K562 (cell line): ENCODE measurements around the gene DEDD. TPM values are rescaled to one million over a fixed set of nuclear protein-coding genes. Genes with fewer than 3 reads are reported as not detected.

Source experiments
- ATAC-seq: fragments of 200-7000 bp; cut with Tn5 transposase; 3 replicates; pipeline ENCODE4 v1.9.1; 2020; ENCODE audit warnings: moderate library complexity
- BruUV-seq: library from RNA; stranded (reverse); fragments of 400-500 nt; replicated peaks from 2 replicates; lab custom pipeline; 2021; lab: Mats Ljungman, UMichigan
- CTCF ChIA-PET: fragments of 300-600 bp; formaldehyde crosslinking; extraction: SDS; loops from one replicate; lab custom pipeline; 2021; ENCODE audit warnings: low intra/inter-chr PET ratio; lab: Yijun Ruan, JAX
- POLR2A ChIA-PET: fragments of 300-600, 350-650 bp; sonication (Branson Sonifier 250); formaldehyde crosslinking; extraction: SDS; loops from one replicate; lab custom pipeline; 2021; ENCODE audit warnings: antibody characterized with exemption, inconsistent platforms; lab: Yijun Ruan, JAX
- DNase-seq, 4 experiments: peaks; one replicate each; pipeline versions ENCODE4 v3.0.0 to v3.0.0-alpha.2; 2011 to 2018; ENCODE audit warnings: low spot score in 3 of 4, mixed read lengths in 3 of 4; ENCODE audit errors: extremely low read depth in 1 of 4
- FAIRE-seq: peaks from 2 replicates; lab custom pipeline; 2011; peaks lifted over from hg19 to GRCh38; lab: Jason Lieb, UNC
- H2AFZ ChIP-seq: 2 replicates; pipeline ENCODE4 v1.6.0; 2011; ENCODE audit warnings: low read depth, low read length, control low read depth, inconsistent platforms
- H3K27ac ChIP-seq: fragments of 200-600 bp; 3 replicates; pipeline ENCODE4 v1.8.0; 2011; ENCODE audit warnings: low read depth, mild to moderate bottlenecking, control low read depth, inconsistent platforms, low read length, moderate library complexity, mixed read lengths; ENCODE audit errors: extremely low read depth
- H3K27me3 ChIP-seq, 2 experiments: fragments of 300-600 bp in 1 of 2; 2 replicates in 1 of 2; 3 replicates in 1 of 2; pipeline versions ENCODE4 v1.6.0 to v1.8.0; 2011; ENCODE audit warnings: inconsistent platforms in 2 of 2, low read length in 2 of 2, mild to moderate bottlenecking in 1 of 2, mixed read lengths in 1 of 2, moderate library complexity in 1 of 2; ENCODE audit not compliant: control insufficient read depth in 2 of 2, insufficient read depth in 2 of 2
- H3K36me3 ChIP-seq: fragments of 300-600 bp; 3 replicates; pipeline ENCODE4 v1.8.0; 2011; ENCODE audit warnings: mild to moderate bottlenecking, low read length, inconsistent platforms; ENCODE audit not compliant: control insufficient read depth, insufficient read depth
- H3K4me1 ChIP-seq, 2 experiments: fragments of 200-600 bp in 1 of 2; replicated peaks in 1 of 2; 2 replicates in 1 of 2; 3 replicates in 1 of 2; pipeline versions ENCODE4 v1.5.1 to v1.8.0; 2011; ENCODE audit warnings: inconsistent platforms in 2 of 2, low read length in 2 of 2, mild to moderate bottlenecking in 1 of 2, mixed read lengths in 1 of 2, moderate library complexity in 1 of 2; ENCODE audit not compliant: control insufficient read depth in 2 of 2, insufficient read depth in 2 of 2
- H3K4me2 ChIP-seq: 2 replicates; pipeline ENCODE4 v1.6.1; 2011; ENCODE audit warnings: low read length, control low read depth, inconsistent platforms, mixed read lengths; ENCODE audit not compliant: insufficient read depth
- H3K4me3 ChIP-seq: fragments of 200-600 bp; sonication (generic), shearing (Covaris generic); 2 replicates; pipeline ENCODE4 v1.5.1; 2016; ENCODE audit warnings: control low read depth, inconsistent platforms
- H3K79me2 ChIP-seq: fragments of 200-600 bp; 3 replicates; pipeline ENCODE4 v1.8.0; 2011; ENCODE audit warnings: low read length, inconsistent platforms; ENCODE audit not compliant: control insufficient read depth, insufficient read depth
- H3K9ac ChIP-seq, 2 experiments: 2 replicates each; pipeline versions ENCODE4 v1.6.0 to v1.6.1; 2011; ENCODE audit warnings: low read depth in 2 of 2, low read length in 2 of 2, control low read depth in 1 of 2, inconsistent platforms in 1 of 2, mild to moderate bottlenecking in 1 of 2, mixed read lengths in 1 of 2; ENCODE audit not compliant: insufficient read depth in 1 of 2
- H3K9me1 ChIP-seq: one replicate; pipeline ENCODE4 v1.6.0; 2011; ENCODE audit warnings: inconsistent platforms, mild to moderate bottlenecking, low read length, moderate library complexity; ENCODE audit not compliant: control insufficient read depth, insufficient read depth
- H3K9me3 ChIP-seq: replicated peaks from 2 replicates; pipeline ENCODE4 v1.5.1; 2011; ENCODE audit warnings: low read depth, low read length, inconsistent platforms; ENCODE audit not compliant: control insufficient read depth, insufficient read depth
- H4K20me1 ChIP-seq: replicated peaks from 2 replicates; pipeline ENCODE4 v1.6.1; 2011; ENCODE audit warnings: low read length, inconsistent platforms, mixed read lengths; ENCODE audit not compliant: control insufficient read depth, insufficient read depth
- CREB1 ChIP-seq, 2 experiments: sonication (generic) in 1 of 2; formaldehyde crosslinking in 1 of 2; IDR thresholded peaks; 2 replicates each; pipeline versions ENCODE4 v1.6.1 to v1.8.0; 2012 to 2022; ENCODE audit warnings: inconsistent platforms in 1 of 2, mild to moderate bottlenecking in 1 of 2, missing genetic modification reagents in 1 of 2, moderate library complexity in 1 of 2
- IRF9 ChIP-seq: fragments of 450-650 bp; IDR thresholded peaks from 2 replicates; pipeline ENCODE4 v1.6.1; 2016; ENCODE audit warnings: missing biosample characterization, missing genetic modification characterization
- MAFK ChIP-seq: IDR thresholded peaks from 2 replicates; pipeline ENCODE4 v1.6.1; 2011; ENCODE audit warnings: low read length, improper control_type of control experiment
- NR2C1 ChIP-seq, 2 experiments: fragments of 450-650 bp; IDR thresholded peaks; 2 replicates each; pipeline ENCODE4 v1.6.1; 2017; ENCODE audit warnings: mild to moderate bottlenecking in 2 of 2, antibody characterized with exemption in 1 of 2, inconsistent platforms in 1 of 2, missing compliant biosample characterization in 1 of 2, missing genetic modification characterization in 1 of 2
- RBFOX2 ChIP-seq: fragments of 200-400 bp; formaldehyde crosslinking; IDR thresholded peaks from 2 replicates; pipeline ENCODE4 v1.6.1; 2017; ENCODE audit warnings: low read depth, mild to moderate bottlenecking, low read length, moderate library complexity
- RBM22 ChIP-seq: fragments of 200-400 bp; formaldehyde crosslinking; IDR thresholded peaks from 2 replicates; pipeline ENCODE4 v1.6.1; 2018; ENCODE audit warnings: low read length, low read depth; ENCODE audit not compliant: poor library complexity, severe bottlenecking
- RNF219 ChIP-seq: fragments of 250-450 bp; sonication (Bioruptor Pico); IDR thresholded peaks from 2 replicates; pipeline ENCODE4 v1.5.0; 2022; ENCODE audit warnings: mild to moderate bottlenecking
- SMARCE1 ChIP-seq: fragments of 450-650 bp; IDR thresholded peaks from 2 replicates; pipeline ENCODE4 v1.7.1; 2016; ENCODE audit warnings: mild to moderate bottlenecking
- THAP7 ChIP-seq: fragments of 250-450 bp; sonication (Bioruptor Pico); IDR thresholded peaks from 2 replicates; pipeline ENCODE4 v1.5.0; 2021
- WGBS: fragments of 100-300 bp; shearing (Covaris generic); methylation state at CpG from one replicate; pipeline ENCODE4 v1.1.6; 2016; ENCODE audit warnings: low coverage, mixed read lengths; ENCODE audit not compliant: insufficient coverage; ENCODE audit errors: missing lambda C conversion rate; 5-methylcytosine and 5-hydroxymethylcytosine counted together
- in situ Hi-C: fragments of 300-500 bp; cut with MboI; formaldehyde crosslinking; loops from 4 replicates; pipeline ENCODE4 v1.15.0; 2018; ENCODE audit warnings: inconsistent platforms, mixed read lengths
- intact Hi-C: fragments of 100-400 bp; cut with micrococcal nuclease; formaldehyde crosslinking; loops from 2 replicates; pipeline ENCODE4 v1.14.2; 2022
- polyA plus RNA-seq, 8 experiments: library from polyadenylated mRNA; depleted of rRNA in 4 of 8; stranded (reverse) in 5 of 8; unstranded in 3 of 8; fragments of >200 nt; fragmentation: Nextera tagmentation in 2 of 8; fragmentation: Illumina TruSeq in 1 of 8; extraction: Ambion mirVana in 2 of 8; extraction: Trizol in 1 of 8; gene quantifications; 2 replicates each; pipeline versions ENCODE4 v1.2.1 to v1.2.3, GENCODE V29; 2011 to 2014; ENCODE audit warnings: inconsistent platforms in 1 of 8, missing spikeins in 1 of 8
- total RNA-seq, 7 experiments: library from RNA; depleted of rRNA in 6 of 7; stranded (reverse); fragments of >200 nt in 6 of 7; fragmentation: Illumina TruSeq in 2 of 7; extraction: Trizol in 2 of 7; gene quantifications; 2 replicates each; pipeline versions ENCODE4 v1.2.1 to v1.2.3, GENCODE V29; 2011 to 2021; ENCODE audit warnings: low replicate concordance in 1 of 7
- TF ChIP-seq, protein P1 (sequence below): sonication (generic); formaldehyde crosslinking; IDR thresholded peaks from 2 replicates; pipeline ENCODE4 v1.8.1; 2022; ENCODE audit warnings: missing genetic modification reagents

The DEDD gene
- total and polyA plus RNA-seq, 9 of the 15 experiments (the other 6 are each of a cell fraction or from before 2014, with no cell fraction given): 11.6 to 41.0 (median 16.8) TPM

DNA sequence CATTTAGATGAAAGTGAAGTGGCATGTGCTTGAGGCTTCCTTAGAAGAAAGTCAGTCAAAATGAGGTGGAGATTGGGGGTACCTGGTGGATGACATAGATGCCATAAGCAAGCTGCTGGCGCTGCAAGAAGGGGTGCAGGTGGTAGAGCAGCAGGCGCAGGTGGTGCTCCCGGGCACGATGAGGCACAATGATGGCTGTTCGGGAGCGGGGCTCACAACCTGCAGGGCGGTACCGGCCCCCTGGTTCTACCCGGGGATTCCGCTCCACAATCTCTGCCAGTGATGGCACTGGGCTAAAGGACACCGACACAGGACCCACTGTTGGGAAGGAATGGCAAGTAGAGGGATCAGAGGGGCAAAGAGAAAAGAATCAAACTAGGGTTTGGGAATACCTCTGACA lies 42.4 kb upstream of the DEDD start:
- in situ Hi-C loops: no loop called here
- WGBS: 95% methylated on average over 10 of the region's 11 CpGs
- no peak overlapping the region for H3K4me2 ChIP-seq

DNA sequence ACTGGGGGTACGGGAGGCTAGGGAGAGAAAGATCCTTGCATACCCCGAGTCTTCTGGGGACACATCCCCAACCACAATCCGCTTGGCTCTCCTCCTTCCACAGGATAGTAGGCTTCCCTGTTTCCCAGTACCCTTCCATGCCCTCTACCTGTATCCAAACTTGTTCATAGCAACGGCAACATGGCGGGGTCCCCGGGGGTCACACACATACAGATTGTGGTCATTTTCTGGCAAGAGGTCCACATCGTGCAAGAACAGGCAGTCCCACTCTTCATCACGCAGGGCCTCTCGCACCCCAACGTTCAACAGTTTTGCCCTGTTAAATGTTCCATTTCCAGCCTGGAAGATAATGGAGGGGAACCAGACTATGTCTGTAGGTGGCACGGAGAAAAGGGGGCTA lies 41.2 kb upstream of the DEDD start:
- ATAC-seq (no peak), FAIRE-seq (no peak), DNase-seq (no peak)
- Histone ChIP-seq H3K27me3 (no peaks in the 10 kb centered on the region), H3K9me3 (no peaks in the 10 kb centered on the region), H3K79me2 (peaks cover 26% of the 10 kb centered on the region), H3K4me1 (peaks cover 17 to 37% of the 10 kb centered on the region in 2 experiments; a peak in 4 of 5 replicates), H3K27ac (no peak overlapping the region), H3K9me1 (no peaks in the 10 kb centered on the region), H3K4me3 (no peak overlapping the region), H3K36me3 (peaks cover 73% of the 10 kb centered on the region), H3K4me2 (no peak overlapping the region), H2AFZ (no peak overlapping the region), H3K9ac (no peak overlapping the region), H4K20me1 (no peaks in the 10 kb centered on the region)
- BruUV-seq: no TSS peak
- ChIA-PET POLR2A (no interaction called here), CTCF (no interaction called here)
- WGBS: 96% methylated on average over 11 of the region's 11 CpGs
- in situ Hi-C loops (no loop called here), intact Hi-C loops (loop anchor here (10.0 kb wide), 1 partner anchor 339 kb away; no protein-coding TSS in a partner anchor)
- TF ChIP-seq MAFK (no peak), RBM22 (no peak), THAP7 (CRISPR knock-in tag) (no peak), RNF219 (CRISPR knock-in tag) (no peak), NR2C1 (IDR thresholded peaks at IDR 0.05) (no peak), NR2C1 (tag; IDR thresholded peaks at IDR 0.05) (no peak), CREB1 (IDR thresholded peaks at IDR 0.05) (no peak), CREB1 (CRISPR knock-in tag; IDR thresholded peaks at IDR 0.05) (no peak), IRF9 (no peak)
- TF ChIP-seq, protein P1, sequence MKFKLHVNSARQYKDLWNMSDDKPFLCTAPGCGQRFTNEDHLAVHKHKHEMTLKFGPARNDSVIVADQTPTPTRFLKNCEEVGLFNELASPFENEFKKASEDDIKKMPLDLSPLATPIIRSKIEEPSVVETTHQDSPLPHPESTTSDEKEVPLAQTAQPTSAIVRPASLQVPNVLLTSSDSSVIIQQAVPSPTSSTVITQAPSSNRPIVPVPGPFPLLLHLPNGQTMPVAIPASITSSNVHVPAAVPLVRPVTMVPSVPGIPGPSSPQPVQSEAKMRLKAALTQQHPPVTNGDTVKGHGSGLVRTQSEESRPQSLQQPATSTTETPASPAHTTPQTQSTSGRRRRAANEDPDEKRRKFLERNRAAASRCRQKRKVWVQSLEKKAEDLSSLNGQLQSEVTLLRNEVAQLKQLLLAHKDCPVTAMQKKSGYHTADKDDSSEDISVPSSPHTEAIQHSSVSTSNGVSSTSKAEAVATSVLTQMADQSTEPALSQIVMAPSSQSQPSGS (CRISPR knock-in tag): no peak

More for the DNA sequence above, 42.4 kb upstream of the DEDD start:
- peaks cover 26% of the 10 kb centered on the region for H3K79me2 ChIP-seq
- peak overlapping the region in 1 of 2 experiments; percentile 22; a peak in 1 of 4 replicates for H3K9ac ChIP-seq
- no peaks in the 10 kb centered on the region for H3K27me3 ChIP-seq
- no peak for FAIRE-seq
- ATAC-seq: no peak
- TF ChIP-seq RBFOX2: peak; percentile 34; the same call in 1 of the 2 replicates
- TF ChIP-seq SMARCE1: no peak
- H3K9me1 ChIP-seq: no peaks in the 10 kb centered on the region
- H4K20me1 ChIP-seq: no peaks in the 10 kb centered on the region
- intact Hi-C loops: loop anchor here (10.0 kb wide), 1 partner anchor 340 kb away; no protein-coding TSS in a partner anchor
- BruUV-seq: no TSS peak
- peaks cover 15 to 38% of the 10 kb centered on the region in 2 experiments; a peak in 4 of 5 replicates for H3K4me1 ChIP-seq
- H3K27ac ChIP-seq: no peak overlapping the region
- no peaks in the 10 kb centered on the region for H3K9me3 ChIP-seq
- H3K36me3 ChIP-seq: peaks cover 61% of the 10 kb centered on the region
- ChIA-PET CTCF (interaction anchor here (0.7 kb wide), 1 partner anchor 131 kb away, joined by 3 read pairs; no protein-coding TSS in a partner anchor), POLR2A (interaction anchor here (0.5 to 1.1 kb wide), 2 partner anchors 9 to 196 kb away, joined by 3 to 4 read pairs; partner anchors contain the start of gene PPOX)
- no peak for DNase-seq
- no peak overlapping the region for H3K4me3 ChIP-seq
- H2AFZ ChIP-seq: no peak overlapping the region
